Neural cell (in vitro differentiated cells): ENCODE data around the gene PRELID3B. TPM values are rescaled to one million over a fixed set of nuclear protein-coding genes. Genes with fewer than 3 reads are reported as not detected.

Experiments
- H2AFZ ChIP-seq: fragments of 200-600, 300-800 bp; sonication (generic), shearing (Covaris generic); 2 replicates; pipeline ENCODE4 v1.6.0; 2014; ENCODE audit warnings: low read depth, mild to moderate bottlenecking, antibody characterized with exemption, low read length, moderate library complexity
- H3F3A ChIP-seq: fragments of 200-600 bp; shearing (Covaris generic); 2 replicates; pipeline ENCODE4 v1.6.1; 2016; ENCODE audit warnings: mild to moderate bottlenecking, moderate library complexity, mixed read lengths, antibody characterized with exemption, low read length; ENCODE audit not compliant: insufficient read depth, poor library complexity, severe bottlenecking
- H3K27ac ChIP-seq: fragments of 200-600, 300-800 bp; sonication (generic), shearing (Covaris generic); 2 replicates; pipeline ENCODE4 v1.5.1; 2014; ENCODE audit warnings: mild to moderate bottlenecking, low read length, moderate library complexity
- H3K27me3 ChIP-seq: fragments of 300-800, 200-600 bp; sonication (generic), shearing (Covaris generic); 2 replicates; pipeline ENCODE4 v1.6.0; 2014; ENCODE audit warnings: mild to moderate bottlenecking, low read depth, low read length, moderate library complexity; ENCODE audit not compliant: insufficient read depth
- H3K36me3 ChIP-seq: fragments of 300-800, 200-600 bp; sonication (generic), shearing (Covaris generic); 2 replicates; pipeline ENCODE4 v1.5.1; 2014; ENCODE audit warnings: mild to moderate bottlenecking, antibody characterized with exemption, low read length, moderate library complexity; ENCODE audit not compliant: insufficient read depth
- H3K4me2 ChIP-seq: fragments of 300-800, 200-600 bp; sonication (generic), shearing (Covaris generic); 2 replicates; pipeline ENCODE4 v1.6.0; 2014; ENCODE audit warnings: mild to moderate bottlenecking, low read length
- H3K4me3 ChIP-seq: fragments of 300-800, 200-600 bp; sonication (generic), shearing (Covaris generic); 2 replicates; pipeline ENCODE4 v1.5.1; 2014; ENCODE audit warnings: mild to moderate bottlenecking, low read length, moderate library complexity
- H3K79me2 ChIP-seq: fragments of 200-600 bp; shearing (Covaris generic); replicated peaks from 2 replicates; pipeline ENCODE4 v1.6.0; 2014; ENCODE audit warnings: mild to moderate bottlenecking, low read length, moderate library complexity; ENCODE audit not compliant: insufficient read depth
- H3K9ac ChIP-seq: fragments of 300-800, 200-600 bp; sonication (generic), shearing (Covaris generic); 2 replicates; pipeline ENCODE4 v1.6.1; 2016; ENCODE audit warnings: mild to moderate bottlenecking, low read length, mixed read lengths
- H3K9me2 ChIP-seq: fragments of 200-600 bp; shearing (Covaris generic); 2 replicates; pipeline ENCODE4 v1.6.1; 2016; ENCODE audit warnings: mild to moderate bottlenecking, low read length, mixed read lengths; ENCODE audit not compliant: insufficient read depth
- H3K9me3 ChIP-seq: fragments of 200-600, 300-800 bp; sonication (generic), shearing (Covaris generic); 2 replicates; pipeline ENCODE4 v1.6.1; 2016; ENCODE audit warnings: mild to moderate bottlenecking, mixed run types, low read length, moderate library complexity, mixed read lengths
- H4K20me1 ChIP-seq: fragments of 200-600 bp; shearing (Covaris generic); 2 replicates; pipeline ENCODE4 v1.6.1; 2016; ENCODE audit warnings: mild to moderate bottlenecking, mixed run types; ENCODE audit not compliant: insufficient read depth
- EP300 ChIP-seq: fragments of 450-650 bp; conservative IDR thresholded peaks from 2 replicates; pipeline ENCODE4 v1.6.1; 2014; ENCODE audit warnings: antibody characterized with exemption, mild to moderate bottlenecking, moderate library complexity; ENCODE audit not compliant: poor library complexity, severe bottlenecking
- EZH2 ChIP-seq: fragments of 200-600, 300-800 bp; shearing (Covaris generic), sonication (generic); IDR thresholded peaks from 2 replicates; pipeline ENCODE4 v1.6.1; 2014; ENCODE audit warnings: antibody characterized with exemption, low read length, borderline replicate concordance, mild to moderate bottlenecking; ENCODE audit not compliant: insufficient read depth, poor library complexity, severe bottlenecking
- MXI1 ChIP-seq: fragments of 450-650 bp; conservative IDR thresholded peaks from 2 replicates; pipeline ENCODE4 v1.6.1; 2014; ENCODE audit warnings: antibody characterized with exemption, mild to moderate bottlenecking; ENCODE audit not compliant: poor library complexity, severe bottlenecking
- POLR2AphosphoS5 ChIP-seq: IDR thresholded peaks from 2 replicates; pipeline ENCODE4 v1.6.1; 2012
- RAD21 ChIP-seq: fragments of 450-650 bp; conservative IDR thresholded peaks from 2 replicates; pipeline ENCODE4 v1.6.1; 2014; ENCODE audit warnings: antibody characterized with exemption, mild to moderate bottlenecking, moderate library complexity
- SMC3 ChIP-seq: fragments of 450-650 bp; conservative IDR thresholded peaks from 2 replicates; pipeline ENCODE4 v1.6.1; 2014; ENCODE audit warnings: antibody characterized with exemption, mild to moderate bottlenecking, moderate library complexity; ENCODE audit not compliant: poor library complexity
- TAF1 ChIP-seq: IDR thresholded peaks from 2 replicates; pipeline ENCODE4 v1.6.1; 2012; ENCODE audit warnings: low read depth
- polyA plus RNA-seq: library from polyadenylated mRNA; depleted of rRNA; stranded (reverse); fragments of >200 nt; gene quantifications from 2 replicates; pipeline ENCODE4 v1.2.3, GENCODE V29; 2014
- TF ChIP-seq, protein P1 (sequence below): fragments of 450-650 bp; IDR thresholded peaks from 2 replicates; pipeline ENCODE4 v1.5.1; 2014; ENCODE audit warnings: antibody characterized with exemption, mild to moderate bottlenecking, moderate library complexity; ENCODE audit not compliant: poor library complexity, severe bottlenecking
- TF ChIP-seq, protein P2 (sequence below): IDR thresholded peaks from 2 replicates; pipeline ENCODE4 v1.6.1; 2012; ENCODE audit warnings: borderline replicate concordance

The PRELID3B gene
- polyA plus RNA-seq, 1 donor from 2014 or later, result 50.5 TPM

DNA sequence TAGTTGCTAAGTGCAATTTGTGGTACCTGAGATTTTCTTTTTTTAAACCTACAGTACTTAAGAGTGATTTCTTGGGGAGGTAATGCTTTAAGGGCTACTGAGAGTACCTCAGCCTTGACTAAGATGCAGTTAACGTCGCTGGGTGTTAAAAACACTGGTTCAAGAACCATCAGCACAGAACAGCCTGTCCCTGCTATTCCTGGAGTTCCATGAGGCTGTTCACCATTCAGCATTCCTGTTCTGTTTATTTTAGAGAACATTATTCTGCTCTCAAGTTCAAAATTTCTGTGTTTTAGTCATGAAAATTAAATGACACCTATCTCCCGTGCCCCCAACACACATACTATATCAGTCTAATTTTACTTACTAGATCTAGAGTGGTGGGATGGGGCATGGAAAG is 1.7 kb upstream of the PRELID3B start:
- no peaks in the 10 kb centered on the region for H3K9me2 ChIP-seq
- no peaks in the 10 kb centered on the region for H3K36me3 ChIP-seq
- H3K9ac ChIP-seq, result no peak overlapping the region
- no peaks in the 10 kb centered on the region for H3K27me3 ChIP-seq
- no peak overlapping the region for H2AFZ ChIP-seq
- TF ChIP-seq MXI1 (no peak), POLR2AphosphoS5 (no peak), TAF1 (no peak), EP300 (no peak)
- TF ChIP-seq, protein P1, sequence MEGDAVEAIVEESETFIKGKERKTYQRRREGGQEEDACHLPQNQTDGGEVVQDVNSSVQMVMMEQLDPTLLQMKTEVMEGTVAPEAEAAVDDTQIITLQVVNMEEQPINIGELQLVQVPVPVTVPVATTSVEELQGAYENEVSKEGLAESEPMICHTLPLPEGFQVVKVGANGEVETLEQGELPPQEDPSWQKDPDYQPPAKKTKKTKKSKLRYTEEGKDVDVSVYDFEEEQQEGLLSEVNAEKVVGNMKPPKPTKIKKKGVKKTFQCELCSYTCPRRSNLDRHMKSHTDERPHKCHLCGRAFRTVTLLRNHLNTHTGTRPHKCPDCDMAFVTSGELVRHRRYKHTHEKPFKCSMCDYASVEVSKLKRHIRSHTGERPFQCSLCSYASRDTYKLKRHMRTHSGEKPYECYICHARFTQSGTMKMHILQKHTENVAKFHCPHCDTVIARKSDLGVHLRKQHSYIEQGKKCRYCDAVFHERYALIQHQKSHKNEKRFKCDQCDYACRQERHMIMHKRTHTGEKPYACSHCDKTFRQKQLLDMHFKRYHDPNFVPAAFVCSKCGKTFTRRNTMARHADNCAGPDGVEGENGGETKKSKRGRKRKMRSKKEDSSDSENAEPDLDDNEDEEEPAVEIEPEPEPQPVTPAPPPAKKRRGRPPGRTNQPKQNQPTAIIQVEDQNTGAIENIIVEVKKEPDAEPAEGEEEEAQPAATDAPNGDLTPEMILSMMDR, result no peak
- no peaks in the 10 kb centered on the region for H4K20me1 ChIP-seq
- no peaks in the 10 kb centered on the region for H3F3A ChIP-seq
- H3K79me2 ChIP-seq, result no peaks in the 10 kb centered on the region
- no peaks in the 10 kb centered on the region for H3K9me3 ChIP-seq
- H3K4me2 ChIP-seq, result no peak overlapping the region
- H3K27ac ChIP-seq, result peak overlapping the region; percentile 46
- no peak overlapping the region for H3K4me3 ChIP-seq

DNA sequence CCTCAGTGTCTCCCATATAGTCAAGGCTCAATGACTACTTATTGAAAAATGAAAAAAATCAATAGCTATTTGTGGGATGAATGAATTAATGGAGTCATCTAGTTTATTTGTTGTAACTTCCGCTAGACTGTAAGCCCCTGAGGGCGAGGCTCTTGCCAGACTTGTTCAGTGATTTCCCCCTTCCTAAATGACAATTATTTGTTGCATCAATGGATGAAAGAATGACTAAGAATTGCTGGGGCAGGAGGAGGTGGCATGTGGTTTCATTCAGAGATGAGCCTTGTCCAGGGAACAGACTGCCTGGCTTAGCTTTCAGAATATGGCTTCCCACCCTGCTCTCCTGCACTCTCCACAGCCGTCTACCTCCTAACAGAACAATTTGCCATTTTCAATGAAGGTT is 1.1 kb upstream of the PRELID3B start:
- Histone ChIP-seq H3K4me2 (no peak overlapping the region), H3K9me2 (no peaks in the 10 kb centered on the region), H3K4me3 (no peak overlapping the region), H2AFZ (no peak overlapping the region), H3K27ac (peak overlapping the region; percentile 46), H3K36me3 (no peaks in the 10 kb centered on the region), H3K27me3 (no peaks in the 10 kb centered on the region), H4K20me1 (no peaks in the 10 kb centered on the region), H3K9me3 (no peaks in the 10 kb centered on the region), H3K9ac (no peak overlapping the region), H3K79me2 (no peaks in the 10 kb centered on the region), H3F3A (no peaks in the 10 kb centered on the region)
- no peak for TF ChIP-seq EZH2
- no peak for TF ChIP-seq TAF1
- no peak for TF ChIP-seq SMC3
- TF ChIP-seq, protein P1, result no peak
- TF ChIP-seq, protein P2, sequence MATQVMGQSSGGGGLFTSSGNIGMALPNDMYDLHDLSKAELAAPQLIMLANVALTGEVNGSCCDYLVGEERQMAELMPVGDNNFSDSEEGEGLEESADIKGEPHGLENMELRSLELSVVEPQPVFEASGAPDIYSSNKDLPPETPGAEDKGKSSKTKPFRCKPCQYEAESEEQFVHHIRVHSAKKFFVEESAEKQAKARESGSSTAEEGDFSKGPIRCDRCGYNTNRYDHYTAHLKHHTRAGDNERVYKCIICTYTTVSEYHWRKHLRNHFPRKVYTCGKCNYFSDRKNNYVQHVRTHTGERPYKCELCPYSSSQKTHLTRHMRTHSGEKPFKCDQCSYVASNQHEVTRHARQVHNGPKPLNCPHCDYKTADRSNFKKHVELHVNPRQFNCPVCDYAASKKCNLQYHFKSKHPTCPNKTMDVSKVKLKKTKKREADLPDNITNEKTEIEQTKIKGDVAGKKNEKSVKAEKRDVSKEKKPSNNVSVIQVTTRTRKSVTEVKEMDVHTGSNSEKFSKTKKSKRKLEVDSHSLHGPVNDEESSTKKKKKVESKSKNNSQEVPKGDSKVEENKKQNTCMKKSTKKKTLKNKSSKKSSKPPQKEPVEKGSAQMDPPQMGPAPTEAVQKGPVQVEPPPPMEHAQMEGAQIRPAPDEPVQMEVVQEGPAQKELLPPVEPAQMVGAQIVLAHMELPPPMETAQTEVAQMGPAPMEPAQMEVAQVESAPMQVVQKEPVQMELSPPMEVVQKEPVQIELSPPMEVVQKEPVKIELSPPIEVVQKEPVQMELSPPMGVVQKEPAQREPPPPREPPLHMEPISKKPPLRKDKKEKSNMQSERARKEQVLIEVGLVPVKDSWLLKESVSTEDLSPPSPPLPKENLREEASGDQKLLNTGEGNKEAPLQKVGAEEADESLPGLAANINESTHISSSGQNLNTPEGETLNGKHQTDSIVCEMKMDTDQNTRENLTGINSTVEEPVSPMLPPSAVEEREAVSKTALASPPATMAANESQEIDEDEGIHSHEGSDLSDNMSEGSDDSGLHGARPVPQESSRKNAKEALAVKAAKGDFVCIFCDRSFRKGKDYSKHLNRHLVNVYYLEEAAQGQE, result no peak
- no peak for TF ChIP-seq POLR2AphosphoS5
- TF ChIP-seq MXI1, result no peak
- TF ChIP-seq EP300, result no peak
- TF ChIP-seq RAD21, result no peak
